GM12891 (cell line): ENCODE measurements around the gene SIAH3.

Experiments used
- DNase-seq: peaks from one replicate; pipeline ENCODE4 v3.0.0; 2011; ENCODE audit warnings: low spot score; ENCODE audit not compliant: insufficient read length
- FAIRE-seq: peaks from 2 replicates; lab custom pipeline; 2011; peaks lifted over from hg19 to GRCh38; lab: Jason Lieb, UNC
- PAX5 ChIP-seq: IDR thresholded peaks from 2 replicates; pipeline ENCODE4 v1.6.1; 2011; ENCODE audit warnings: low read length, moderate library complexity, mild to moderate bottlenecking; ENCODE audit not compliant: insufficient read depth, severe bottlenecking
- POLR2A ChIP-seq: IDR thresholded peaks from 2 replicates; pipeline ENCODE4 v1.6.1; 2011; ENCODE audit warnings: low read depth, low read length, control low read depth
- POLR2AphosphoS5 ChIP-seq: IDR thresholded peaks from 2 replicates; pipeline ENCODE4 v1.6.1; 2011; ENCODE audit warnings: low read depth, low read length, control low read depth
- POU2F2 ChIP-seq: IDR thresholded peaks from 2 replicates; pipeline ENCODE4 v1.6.1; 2011; ENCODE audit warnings: low read depth, mild to moderate bottlenecking, control low read depth, low read length, moderate library complexity
- SPI1 ChIP-seq: IDR thresholded peaks from 2 replicates; pipeline ENCODE4 v1.6.1; 2011; ENCODE audit warnings: low read depth, low read length, control low read depth
- TAF1 ChIP-seq: IDR thresholded peaks from 2 replicates; pipeline ENCODE4 v1.6.1; 2011; ENCODE audit warnings: low read depth, low read length, control low read depth

SIAH3 gene

DNA sequence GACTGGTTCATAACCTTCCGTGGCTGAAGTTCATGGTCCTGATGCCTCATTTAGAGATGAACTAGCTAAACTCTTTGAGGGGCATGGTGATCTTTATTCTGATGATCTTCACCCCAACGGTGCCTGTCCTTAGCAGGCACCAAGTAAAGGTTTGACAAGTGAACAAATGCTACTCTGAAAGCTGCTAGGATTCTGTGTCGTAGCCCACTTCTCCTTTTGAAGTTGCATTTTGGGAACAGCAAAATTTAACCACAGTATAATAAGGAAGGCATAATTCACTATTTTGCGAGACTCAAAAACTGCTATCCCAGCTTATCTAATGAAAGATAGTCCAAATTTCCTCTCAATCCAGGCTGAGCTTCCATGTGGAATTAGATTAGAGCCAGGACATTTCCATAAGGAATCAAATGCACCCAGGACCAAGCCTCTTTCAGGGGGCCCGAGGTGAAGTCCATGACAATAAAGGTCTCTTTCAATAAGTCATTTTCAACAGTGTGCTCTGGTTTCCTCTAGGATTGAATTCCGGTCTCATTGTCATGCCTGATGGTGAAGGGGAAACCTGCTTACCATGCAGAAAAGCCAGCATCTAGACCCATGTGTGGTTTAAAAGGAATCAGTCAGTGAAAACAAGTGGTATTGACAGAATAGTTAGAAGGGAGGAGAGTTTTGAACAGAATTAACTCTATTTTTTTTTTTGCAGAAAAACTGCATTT lies 23.1 kb downstream of the SIAH3 start:
- no peak for DNase-seq
- no peak for TF ChIP-seq PAX5
- TF ChIP-seq SPI1: 0 out of 2 replicates have a peak, but pooled peaks have one; percentile 27
- TF ChIP-seq TAF1: no peak
- TF ChIP-seq POLR2AphosphoS5: no peak
- no peak for TF ChIP-seq POU2F2
- no peak for TF ChIP-seq POLR2A
- FAIRE-seq: no peak

DNA sequence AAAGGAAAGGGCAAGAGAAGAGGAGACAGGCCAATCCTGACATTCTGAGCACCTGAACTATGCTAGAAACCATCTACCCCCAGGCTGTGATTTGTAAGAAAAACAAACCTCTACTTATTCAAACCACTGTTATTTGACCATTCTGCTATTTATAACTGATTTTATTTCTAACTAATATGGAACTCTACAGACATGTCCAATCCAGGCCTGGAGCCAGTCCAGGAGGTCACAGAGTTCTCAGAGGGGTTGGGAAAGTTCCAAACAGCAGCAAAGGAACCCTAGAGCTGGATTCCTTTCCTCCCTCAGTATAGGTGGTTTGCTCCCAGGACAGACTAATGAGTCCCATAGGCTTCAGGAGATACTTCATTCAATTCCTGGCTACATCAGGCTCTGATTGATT lies 24.2 kb downstream of the SIAH3 start:
- FAIRE-seq (no peak), DNase-seq (no peak)
- TF ChIP-seq PAX5 (no peak), POU2F2 (no peak), SPI1 (no peak), POLR2AphosphoS5 (no peak), POLR2A (no peak), TAF1 (no peak)

DNA sequence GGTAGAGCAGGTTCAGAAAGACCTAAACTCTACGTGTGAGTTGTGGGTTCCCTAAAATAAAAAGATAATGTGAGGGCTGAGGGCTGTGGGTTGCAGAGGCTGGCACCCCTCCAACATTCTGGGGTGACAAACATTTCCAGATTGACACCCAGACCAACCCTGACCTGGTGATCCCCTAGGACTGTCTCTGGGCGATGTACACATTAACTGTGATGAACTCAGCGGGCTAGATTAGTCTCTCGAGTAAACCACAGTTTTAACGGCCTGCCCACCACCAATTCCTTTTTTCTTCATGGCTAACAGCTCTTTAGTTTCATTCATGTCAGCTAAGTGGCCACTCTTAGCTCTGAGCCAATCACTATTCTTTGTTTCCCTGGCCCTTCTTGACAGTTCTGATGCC lies 24.8 kb downstream of the SIAH3 start:
- TF ChIP-seq TAF1: no peak
- no peak for TF ChIP-seq POU2F2
- no peak for TF ChIP-seq SPI1
- FAIRE-seq (peak; percentile 57), DNase-seq (no peak)

DNA sequence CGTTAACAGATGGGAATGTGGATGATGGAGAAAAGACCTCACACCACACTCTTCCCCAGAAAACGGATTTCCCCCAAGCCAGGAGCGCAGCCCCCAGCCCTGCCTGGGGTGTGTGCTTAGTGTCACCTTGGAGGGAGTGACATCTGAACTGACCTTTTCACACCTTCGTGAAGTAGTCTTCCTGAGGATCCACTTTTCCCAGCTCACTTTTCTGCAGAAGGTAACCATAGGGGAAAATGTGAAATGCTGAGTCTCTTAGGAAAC lies 26.2 kb downstream of the SIAH3 start:
- no peak for TF ChIP-seq SPI1
- no peak for TF ChIP-seq POU2F2
- TF ChIP-seq TAF1: no peak
- no peak for TF ChIP-seq POLR2AphosphoS5
- TF ChIP-seq POLR2A: no peak
- TF ChIP-seq PAX5: no peak
- DNase-seq (no peak), FAIRE-seq (no peak)

GRCh38 chr13:45823583-45823982 lies 28.0 kb downstream of the SIAH3 start:
- no peak for TF ChIP-seq TAF1
- FAIRE-seq (no peak), DNase-seq (no peak)

DNA sequence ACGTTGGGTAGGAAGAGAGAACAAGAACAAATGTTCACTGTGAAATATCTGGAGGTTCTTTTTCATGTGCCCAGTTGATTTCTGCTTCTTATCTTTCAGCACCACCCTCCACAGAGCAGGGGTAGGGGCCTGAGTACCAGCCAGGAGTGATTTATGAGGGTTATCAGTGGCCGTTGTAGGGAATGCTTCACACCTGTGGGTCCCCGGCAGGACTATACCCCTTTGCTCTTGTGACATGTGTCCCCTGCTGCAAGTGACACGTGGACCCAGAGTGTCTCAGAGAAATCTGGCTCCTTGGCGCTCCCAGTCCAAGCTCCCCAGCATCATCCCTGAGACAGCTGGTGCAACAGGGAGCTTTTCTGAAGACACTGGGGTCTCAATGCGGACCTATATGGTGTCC lies 29.7 kb downstream of the SIAH3 start:
- DNase-seq (no peak), FAIRE-seq (no peak)
- TF ChIP-seq SPI1: no peak
- no peak for TF ChIP-seq POLR2AphosphoS5
- TF ChIP-seq TAF1: no peak
- TF ChIP-seq POLR2A: no peak
- no peak for TF ChIP-seq PAX5
- no peak for TF ChIP-seq POU2F2

DNA sequence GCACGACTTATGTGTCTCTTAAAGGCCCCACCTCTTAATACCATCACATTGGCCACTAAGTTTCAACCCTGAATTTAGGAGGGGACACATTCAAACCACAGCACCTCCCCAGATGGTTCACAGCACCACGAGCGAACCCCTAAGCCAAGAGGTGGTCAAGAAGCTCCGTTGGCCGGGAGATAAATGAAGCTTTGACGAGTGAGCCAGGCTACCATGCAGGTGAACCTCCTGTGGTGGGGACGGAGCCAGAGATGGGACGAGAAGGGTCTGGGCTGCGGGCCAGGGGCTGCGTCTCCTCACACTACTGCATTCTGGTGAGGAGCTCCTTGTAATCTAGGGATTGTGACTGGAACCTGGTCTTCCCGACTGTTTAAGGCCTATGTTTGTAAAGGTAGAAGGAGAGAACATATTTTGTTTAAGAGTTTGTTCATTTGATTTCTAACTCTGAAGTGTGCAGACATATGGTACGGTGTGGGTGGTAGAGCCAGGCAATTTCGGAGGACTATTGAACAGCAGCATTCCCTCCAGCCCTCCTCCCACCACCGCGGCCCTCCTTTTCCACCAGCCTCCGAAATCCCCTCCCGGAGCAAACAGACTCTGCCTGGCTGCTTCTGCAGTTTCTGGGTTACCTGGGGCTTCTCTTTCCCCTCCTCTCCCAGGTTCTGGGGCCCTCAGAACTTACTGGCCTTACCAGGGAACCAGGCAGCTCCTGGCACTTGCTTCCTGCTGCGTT lies 31.3 kb downstream of the SIAH3 start:
- FAIRE-seq: no peak

GRCh38 chr13:45817833-45818232 lies 33.7 kb downstream of the SIAH3 start:
- FAIRE-seq (no peak), DNase-seq (no peak)
- TF ChIP-seq POU2F2 (no peak), POLR2A (no peak), TAF1 (no peak), SPI1 (no peak), PAX5 (no peak), POLR2AphosphoS5 (no peak)

More for the DNA sequence above, 31.3 kb downstream of the SIAH3 start:
- DNase-seq: no peak
- TF ChIP-seq POLR2AphosphoS5 (no peak), TAF1 (no peak), PAX5 (no peak), POLR2A (no peak), SPI1 (no peak), POU2F2 (no peak)

GRCh38 chr13:45816427-45816826 lies 35.1 kb downstream of the SIAH3 start:
- FAIRE-seq (no peak), DNase-seq (no peak)
- TF ChIP-seq POU2F2 (no peak), POLR2AphosphoS5 (no peak), SPI1 (no peak), POLR2A (no peak), PAX5 (no peak), TAF1 (no peak)

DNA sequence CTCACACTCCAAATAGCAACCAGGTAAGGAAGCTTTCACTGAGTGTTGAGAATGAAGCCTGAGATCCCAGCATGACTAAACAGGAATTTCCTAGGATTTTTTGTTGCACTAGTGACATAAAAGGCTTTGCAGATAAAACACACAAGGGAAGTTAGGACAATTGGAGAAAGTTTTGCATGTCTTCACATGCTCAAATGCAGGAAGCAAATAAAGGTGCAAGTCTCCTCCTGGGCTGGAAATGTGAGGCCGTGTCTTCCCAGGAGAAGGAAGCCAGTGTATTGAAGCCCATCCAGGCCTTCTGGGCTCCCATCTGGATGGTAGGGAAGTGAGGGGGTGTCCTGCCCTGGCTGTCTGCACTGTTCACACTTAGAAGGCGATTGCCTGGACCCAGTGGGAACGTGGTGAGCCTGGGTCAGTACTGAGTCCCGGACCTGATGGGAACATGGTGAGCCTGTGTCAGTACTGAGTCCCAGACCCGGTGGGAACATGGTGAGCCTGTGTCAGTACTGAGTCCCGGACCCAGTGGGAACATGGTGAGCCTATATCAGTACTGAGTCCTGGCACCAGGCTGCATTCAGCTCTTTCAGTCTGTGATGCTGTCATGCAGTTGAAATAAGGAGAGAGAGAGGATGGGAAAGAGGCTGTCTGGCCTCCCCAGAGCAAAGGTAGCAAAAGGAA lies 38.7 kb downstream of the SIAH3 start:
- TF ChIP-seq POU2F2: no peak
- FAIRE-seq (no peak), DNase-seq (no peak)
